HFFc6 (cell line): ENCODE data around the gene DMRTC2. TPM values are rescaled to one million over a fixed set of nuclear protein-coding genes. Genes with fewer than 3 reads are reported as not detected.

Experiments
- DNase-seq: peaks from one replicate; pipeline ENCODE4 v3.0.0-alpha.2; 2018
- H3K27ac Mint-ChIP-seq: 2 replicates; pipeline ENCODE4 v1.8.0; 2020; ENCODE audit warnings: mild to moderate bottlenecking, mixed read lengths
- H3K27me3 Mint-ChIP-seq: 2 replicates; pipeline ENCODE4 v1.8.0; 2021; ENCODE audit warnings: mild to moderate bottlenecking, moderate library complexity, mixed read lengths; ENCODE audit not compliant: insufficient read depth
- H3K36me3 Mint-ChIP-seq: 2 replicates; pipeline ENCODE4 v1.8.0; 2021; ENCODE audit warnings: low read depth, mixed read lengths
- H3K4me1 Mint-ChIP-seq: 2 replicates; pipeline ENCODE4 v1.8.0; 2020; ENCODE audit warnings: low read depth, mixed read lengths
- H3K4me3 Mint-ChIP-seq: 2 replicates; pipeline ENCODE4 v1.8.0; 2020; ENCODE audit warnings: mild to moderate bottlenecking, moderate library complexity, mixed read lengths
- H3K9me3 Mint-ChIP-seq: 2 replicates; pipeline ENCODE4 v1.8.0; 2020; ENCODE audit warnings: mild to moderate bottlenecking, mixed read lengths
- total RNA-seq, 6 experiments: library from RNA; stranded (reverse); fragmentation: NEBNext Ultra II Directional; extraction: Animal tissue kit (Norgen Biotek cat#: 25700); gene quantifications; 2 replicates in 1 of 6; 3 replicates in 5 of 6; pipeline ENCODE4 v1.2.3, GENCODE V29; 2021
- TF ChIP-seq, protein P1 (sequence below): fragments of 200-600 bp; sonication (generic); IDR thresholded peaks from 2 replicates; pipeline ENCODE4 v1.5.0; 2021; ENCODE audit warnings: antibody characterized with exemption, mild to moderate bottlenecking

The DMRTC2 gene
- total RNA-seq, 6 experiments from 2014 or later: not detected

DNA sequence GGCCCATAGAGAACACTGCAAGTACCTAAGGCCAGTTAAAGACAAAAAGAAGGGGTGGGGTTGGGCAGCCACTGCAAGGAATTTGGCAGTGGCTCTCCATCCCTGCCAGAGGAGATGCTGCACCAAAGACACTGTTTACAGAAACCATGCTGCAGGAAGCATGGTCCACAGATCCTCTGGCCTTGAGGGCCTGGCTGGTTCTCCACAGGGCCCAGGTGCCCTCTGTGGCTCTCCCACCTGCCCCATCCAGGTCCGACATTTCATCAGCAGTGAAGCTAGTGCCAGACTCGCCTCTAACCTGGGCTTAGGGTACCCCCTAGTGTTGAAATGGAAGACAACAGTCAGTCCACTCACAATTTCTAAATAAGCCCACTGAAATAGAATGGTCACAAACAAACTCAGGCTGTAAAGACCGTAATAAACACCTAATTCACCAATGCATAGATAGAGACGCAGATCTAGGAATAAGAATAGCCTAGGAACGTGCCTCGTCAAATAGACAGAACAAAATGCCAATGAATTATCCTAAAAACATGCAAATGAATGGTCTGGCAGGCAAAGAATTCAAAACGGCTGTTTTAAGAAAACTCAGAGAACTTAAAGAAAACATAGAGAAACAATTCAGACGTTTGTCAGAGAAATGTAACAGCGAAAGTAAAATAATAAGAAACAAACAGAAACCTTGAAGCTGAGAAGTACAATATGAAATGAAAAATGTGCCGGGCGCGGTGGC, 23.7 kb upstream of the DMRTC2 start:
- DNase-seq: peak; percentile 23
- TF ChIP-seq, protein P1, sequence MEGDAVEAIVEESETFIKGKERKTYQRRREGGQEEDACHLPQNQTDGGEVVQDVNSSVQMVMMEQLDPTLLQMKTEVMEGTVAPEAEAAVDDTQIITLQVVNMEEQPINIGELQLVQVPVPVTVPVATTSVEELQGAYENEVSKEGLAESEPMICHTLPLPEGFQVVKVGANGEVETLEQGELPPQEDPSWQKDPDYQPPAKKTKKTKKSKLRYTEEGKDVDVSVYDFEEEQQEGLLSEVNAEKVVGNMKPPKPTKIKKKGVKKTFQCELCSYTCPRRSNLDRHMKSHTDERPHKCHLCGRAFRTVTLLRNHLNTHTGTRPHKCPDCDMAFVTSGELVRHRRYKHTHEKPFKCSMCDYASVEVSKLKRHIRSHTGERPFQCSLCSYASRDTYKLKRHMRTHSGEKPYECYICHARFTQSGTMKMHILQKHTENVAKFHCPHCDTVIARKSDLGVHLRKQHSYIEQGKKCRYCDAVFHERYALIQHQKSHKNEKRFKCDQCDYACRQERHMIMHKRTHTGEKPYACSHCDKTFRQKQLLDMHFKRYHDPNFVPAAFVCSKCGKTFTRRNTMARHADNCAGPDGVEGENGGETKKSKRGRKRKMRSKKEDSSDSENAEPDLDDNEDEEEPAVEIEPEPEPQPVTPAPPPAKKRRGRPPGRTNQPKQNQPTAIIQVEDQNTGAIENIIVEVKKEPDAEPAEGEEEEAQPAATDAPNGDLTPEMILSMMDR: peak; percentile 82
- no peaks in the 10 kb centered on the region for H3K36me3 Mint-ChIP-seq
- H3K9me3 Mint-ChIP-seq: no peaks in the 10 kb centered on the region
- no peak overlapping the region for H3K4me3 Mint-ChIP-seq
- H3K27ac Mint-ChIP-seq: no peak overlapping the region
- H3K27me3 Mint-ChIP-seq: peaks cover 26% of the 10 kb centered on the region
- no peaks in the 10 kb centered on the region for H3K4me1 Mint-ChIP-seq

DNA sequence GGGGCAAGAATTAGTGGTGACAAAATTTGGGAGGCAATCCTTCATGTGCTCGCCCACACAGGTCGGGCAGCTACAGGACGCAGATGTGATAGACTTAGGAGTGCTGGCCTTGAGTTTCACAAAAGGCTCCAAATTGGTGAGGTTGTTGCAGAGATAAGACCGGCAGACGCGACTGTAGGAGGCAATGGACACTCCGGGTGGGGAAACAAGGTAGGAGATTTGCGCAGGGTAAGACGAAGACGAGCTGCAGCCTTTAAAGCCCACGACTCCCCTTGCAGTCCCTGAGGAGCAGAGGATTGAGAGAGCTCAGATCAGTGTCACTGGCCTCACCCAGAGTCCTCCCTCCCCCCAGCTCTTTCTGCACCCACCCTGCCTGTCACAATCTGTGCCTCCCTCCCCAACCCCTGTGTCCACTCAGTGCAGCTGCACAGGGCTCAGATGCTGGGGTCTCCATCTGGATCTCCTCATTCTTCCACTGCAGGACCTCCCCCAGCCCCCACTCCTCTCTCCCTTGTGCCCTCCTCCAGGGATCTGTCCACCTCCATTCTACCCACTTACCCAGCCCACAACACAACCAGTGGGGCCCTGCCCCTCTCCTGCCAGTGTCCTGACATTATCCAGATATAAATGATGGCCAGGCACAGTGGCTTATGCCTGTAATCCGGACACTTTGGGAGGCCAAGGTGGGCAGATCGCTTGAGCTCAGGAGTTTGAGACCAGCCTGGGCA, 6.7 kb upstream of the DMRTC2 start:
- Mint-ChIP-seq H3K4me3 (no peak overlapping the region), H3K4me1 (no peaks in the 10 kb centered on the region), H3K27me3 (peaks cover 24% of the 10 kb centered on the region), H3K36me3 (no peaks in the 10 kb centered on the region), H3K9me3 (no peaks in the 10 kb centered on the region), H3K27ac (no peak overlapping the region)
- TF ChIP-seq, protein P1: no peak
- DNase-seq: no peak

DNA sequence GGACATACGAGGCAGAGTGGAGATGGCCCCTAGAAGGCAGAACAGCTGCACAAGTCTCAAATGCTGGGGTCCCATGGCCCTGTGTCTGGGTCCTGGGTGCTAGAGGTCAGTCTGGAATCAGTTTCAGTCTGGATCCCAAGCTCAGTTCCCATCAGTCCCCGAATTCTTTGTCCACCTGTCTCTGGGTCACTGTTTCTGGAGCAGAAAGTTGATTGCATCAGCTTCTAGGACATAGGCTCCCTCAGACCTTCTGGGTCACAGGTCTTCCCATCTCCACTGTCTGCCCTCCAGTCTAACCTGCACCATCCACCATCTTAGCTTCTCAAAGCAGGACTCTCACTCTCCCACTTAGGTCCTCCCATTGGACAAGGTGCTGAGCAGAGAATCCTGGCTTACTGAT, 5.6 kb upstream of the DMRTC2 start:
- H3K9me3 Mint-ChIP-seq: peaks cover 2% of the 10 kb centered on the region
- no peaks in the 10 kb centered on the region for H3K36me3 Mint-ChIP-seq
- H3K27me3 Mint-ChIP-seq: peaks cover 27% of the 10 kb centered on the region
- no peaks in the 10 kb centered on the region for H3K4me1 Mint-ChIP-seq
- H3K27ac Mint-ChIP-seq: no peak overlapping the region
- DNase-seq: no peak
- TF ChIP-seq, protein P1: no peak
- H3K4me3 Mint-ChIP-seq: no peak overlapping the region

DNA sequence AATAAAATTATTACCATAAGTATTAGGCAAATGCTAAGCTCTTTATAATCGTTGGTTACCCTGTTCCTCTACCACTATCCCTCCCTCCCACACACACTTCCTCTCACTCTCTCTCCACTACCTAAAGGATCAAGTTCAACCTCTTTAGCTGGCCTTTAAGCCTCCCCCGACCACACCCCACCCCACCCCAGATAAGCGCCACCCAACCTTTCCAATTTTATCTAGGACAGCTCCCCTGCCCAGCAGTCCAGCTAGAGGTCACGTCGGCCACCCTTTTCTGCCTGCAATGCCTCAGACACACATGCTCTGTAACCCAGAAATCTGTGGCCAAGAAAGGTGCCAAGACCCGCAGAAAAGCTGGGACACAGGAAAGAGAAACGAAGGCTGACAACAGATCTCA, 1.5 kb upstream of the DMRTC2 start:
- Mint-ChIP-seq H3K27me3 (peaks cover 26% of the 10 kb centered on the region), H3K4me1 (no peaks in the 10 kb centered on the region), H3K27ac (no peak overlapping the region), H3K9me3 (peaks cover 5% of the 10 kb centered on the region), H3K36me3 (no peaks in the 10 kb centered on the region), H3K4me3 (no peak overlapping the region)
- no peak for DNase-seq
- TF ChIP-seq, protein P1: no peak

GRCh38 chr19:41844601-41845000, 241 bp upstream of the DMRTC2 start, which contains the start of gene LYPD4:
Gene LYPD4 (minus strand): TSS chr19:41844683. CDS start chr19:41839285, 5,398 bp downstream.
- H3K9me3 Mint-ChIP-seq: peaks cover 5% of the 10 kb centered on the region
- H3K36me3 Mint-ChIP-seq: no peaks in the 10 kb centered on the region
- H3K27me3 Mint-ChIP-seq: peaks cover 30% of the 10 kb centered on the region

More at GRCh38 chr19:41844601-41845000, 241 bp upstream of the DMRTC2 start, which contains the start of gene LYPD4:
- Mint-ChIP-seq H3K4me3 (no peak within 1 kb of the TSS), H3K27ac (no peak within 1 kb of the TSS), H3K4me1 (no peaks in the 10 kb centered on the region)
- DNase-seq: no peak
- TF ChIP-seq, protein P1: no peak
